Muscle of back (tissue), 11 donors: Measurements from ENCODE around the gene CBFB. TPM values are rescaled to one million over a fixed set of nuclear protein-coding genes. Genes with fewer than 3 reads are reported as not detected.
A peak's percentile ranks its signal among the peaks of the same experiment; 100 is the strongest.

Source experiments
- DNase-seq, 3 donors: peaks; one replicate each; pipeline versions ENCODE4 v3.0.0 to v3.0.0-alpha.2; 2013
- polyA plus RNA-seq, 10 donors: library from polyadenylated mRNA; unstranded; fragments of 120-200 nt; gene quantifications; one replicate each; pipeline ENCODE4 v1.2.1, GENCODE V29; 2013; ENCODE audit not compliant: insufficient read length in 10 of 10

The CBFB gene
- polyA plus RNA-seq, 10 donors: 36.8 to 59.8 (median 40.7) TPM

DNA sequence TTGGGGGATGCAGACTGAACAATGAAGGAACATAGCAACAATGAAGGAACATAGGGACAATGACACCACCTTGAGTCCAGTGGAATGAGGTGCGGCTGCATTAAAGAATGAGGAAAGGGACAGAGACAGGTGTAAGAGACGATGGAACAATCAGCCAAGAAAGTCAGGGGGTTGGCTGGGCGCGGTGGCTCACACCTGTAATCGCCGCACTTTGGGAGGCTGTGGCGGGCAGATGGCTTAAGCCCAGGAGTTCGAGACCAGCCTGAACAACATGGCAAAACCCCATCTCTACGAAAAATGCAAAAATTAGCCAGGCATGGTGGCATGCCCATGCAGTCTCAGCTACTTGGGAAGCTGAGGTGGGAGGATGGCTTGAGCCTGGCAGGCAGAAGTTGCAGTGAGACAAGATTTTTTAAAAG, 13.6 kb upstream of the CBFB start:
- no peak for DNase-seq

DNA sequence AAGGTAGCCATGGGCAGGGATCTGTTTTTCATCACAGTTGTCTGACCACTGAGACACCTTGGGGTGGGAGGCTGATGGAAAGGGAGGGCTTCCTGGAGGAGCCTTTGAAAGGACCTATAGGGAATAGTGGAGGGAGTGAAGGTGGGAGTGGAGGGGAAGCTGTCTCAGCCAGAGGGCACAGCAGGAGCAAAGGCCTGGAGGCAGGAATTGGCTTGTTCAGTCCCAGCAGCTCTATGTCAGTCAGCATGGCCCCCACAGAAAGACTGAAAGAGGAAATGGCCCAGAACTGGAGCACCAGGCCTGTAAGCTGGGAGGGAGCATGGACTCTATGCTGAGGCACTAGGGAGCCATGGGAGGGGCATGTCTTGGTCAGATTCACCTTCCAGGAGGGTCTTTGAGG, 12.8 kb upstream of the CBFB start:
- no peak for DNase-seq

DNA sequence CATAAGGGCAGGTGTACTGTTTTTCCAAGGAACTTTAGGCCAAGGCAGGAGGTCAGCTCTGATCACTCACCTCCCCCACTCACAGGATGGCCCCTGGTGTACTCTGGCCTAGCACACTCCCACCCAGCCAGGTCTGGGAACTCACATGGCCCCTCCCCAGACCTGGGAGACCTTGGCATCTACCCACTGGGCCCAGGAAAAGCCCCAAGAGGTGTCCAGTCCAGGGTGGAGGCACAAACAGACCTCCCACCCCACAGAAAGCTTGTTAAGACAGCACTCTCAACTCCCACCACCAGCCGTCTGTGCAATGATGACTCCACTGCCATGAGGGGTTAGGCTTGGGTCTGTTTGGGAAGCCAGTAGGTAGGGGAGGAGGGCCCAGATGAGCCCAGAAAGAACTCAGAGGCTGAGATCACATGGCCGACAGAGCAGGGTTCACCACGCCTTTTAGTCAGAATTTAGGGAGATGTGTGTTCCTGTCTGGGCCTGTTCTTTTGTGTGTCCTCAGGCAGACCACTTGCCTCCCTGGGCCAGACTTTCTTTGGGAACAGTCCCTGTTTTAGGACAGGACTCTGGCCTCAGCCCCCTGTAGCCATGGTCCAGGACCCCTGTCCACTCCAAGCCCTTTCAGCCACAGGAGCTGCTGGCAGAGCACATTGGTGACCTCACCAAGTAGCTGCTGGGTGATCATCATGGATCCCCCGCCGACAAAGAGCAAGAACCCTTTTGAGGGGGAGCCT, 12.1 kb upstream of the CBFB start:
- DNase-seq: no peak

DNA sequence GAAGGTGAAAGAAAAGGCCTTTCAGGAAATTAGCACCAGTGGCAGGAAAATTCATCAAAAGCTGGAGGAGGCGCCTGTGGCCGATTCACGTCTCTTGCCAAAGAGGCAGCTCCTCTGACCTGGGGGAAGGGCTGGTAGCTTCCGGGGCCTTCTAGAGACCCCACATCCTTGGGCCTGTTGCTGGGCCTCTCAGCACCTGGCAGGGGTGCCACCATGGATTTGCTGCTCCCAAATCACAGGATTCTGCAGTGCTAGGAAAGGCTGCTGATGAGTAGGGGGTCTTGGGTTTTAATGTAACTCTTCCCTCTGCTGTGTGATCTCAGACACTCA, 11.6 kb upstream of the CBFB start:
- DNase-seq: no peak

DNA sequence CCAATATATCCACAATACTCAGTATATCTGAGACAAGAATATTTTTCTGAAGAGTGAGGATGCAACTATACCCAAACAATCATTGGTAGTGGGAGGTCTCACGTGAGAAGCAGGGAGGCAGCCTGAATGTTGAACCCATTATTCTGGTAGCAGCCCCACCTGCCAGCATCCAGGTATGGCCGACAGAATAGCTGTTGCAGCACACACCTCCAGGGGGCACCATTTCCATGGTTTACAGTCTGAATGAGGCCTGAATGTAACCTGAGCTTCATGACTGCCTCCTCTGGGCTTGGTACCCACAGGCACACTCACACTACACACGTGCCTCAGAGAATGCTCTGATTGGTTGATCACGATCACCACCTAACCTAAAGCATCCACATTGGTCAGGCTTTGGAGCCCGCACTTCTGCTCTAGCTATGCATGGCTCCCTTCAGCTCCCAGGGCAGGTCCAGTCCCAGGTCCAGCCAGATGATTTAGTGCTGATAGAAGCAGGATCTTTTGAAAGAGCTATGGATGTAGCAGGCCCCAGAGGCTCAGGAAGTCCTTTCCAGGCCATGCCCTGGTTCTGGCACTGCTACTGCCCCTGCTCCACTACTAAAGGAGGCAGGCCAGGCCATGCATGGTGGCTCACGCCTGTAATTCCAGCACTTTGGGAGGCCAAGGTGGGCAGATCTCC, 11.0 kb upstream of the CBFB start:
- peak; percentile 58 to 79 (median 74) for DNase-seq

DNA sequence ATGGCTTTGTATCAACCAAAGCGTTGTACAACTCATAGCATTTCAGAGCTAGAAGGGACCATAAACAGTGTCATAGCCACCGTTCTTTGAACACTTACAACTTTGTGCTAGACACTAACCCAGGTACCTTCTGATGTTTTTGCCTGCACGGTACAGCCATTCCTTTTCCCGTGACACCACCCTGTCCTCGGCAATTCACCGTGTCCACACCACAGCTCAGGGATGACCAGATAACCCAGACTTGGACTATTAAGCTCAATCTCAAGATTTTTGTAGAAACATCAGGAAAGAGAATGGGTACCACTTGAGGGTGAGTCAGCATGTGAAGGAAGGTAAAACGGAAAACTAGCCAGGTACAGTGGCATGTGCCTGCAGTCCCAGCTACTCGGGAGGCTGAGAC, 9.8 kb upstream of the CBFB start:
- DNase-seq: no peak

DNA sequence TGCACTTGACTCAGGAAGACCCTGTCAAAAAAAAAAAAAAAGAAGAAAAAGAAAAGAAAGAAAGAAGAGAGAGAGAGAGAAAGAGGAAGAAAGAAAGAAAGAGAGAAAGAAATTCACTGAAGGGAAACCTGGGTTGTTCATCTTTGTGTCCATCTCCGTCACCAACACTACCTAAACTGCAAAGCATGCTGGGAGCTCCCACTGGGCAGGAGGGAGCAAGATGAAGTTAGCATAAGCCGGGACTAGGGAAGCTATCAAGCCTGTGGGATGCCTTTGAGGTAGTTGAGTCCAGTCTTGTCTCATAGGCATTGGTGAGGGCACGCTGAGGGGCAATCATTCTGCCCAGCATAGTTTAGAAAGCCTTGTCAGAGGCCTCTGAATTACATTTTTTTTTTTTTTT, 7.6 kb upstream of the CBFB start:
- DNase-seq: no peak

DNA sequence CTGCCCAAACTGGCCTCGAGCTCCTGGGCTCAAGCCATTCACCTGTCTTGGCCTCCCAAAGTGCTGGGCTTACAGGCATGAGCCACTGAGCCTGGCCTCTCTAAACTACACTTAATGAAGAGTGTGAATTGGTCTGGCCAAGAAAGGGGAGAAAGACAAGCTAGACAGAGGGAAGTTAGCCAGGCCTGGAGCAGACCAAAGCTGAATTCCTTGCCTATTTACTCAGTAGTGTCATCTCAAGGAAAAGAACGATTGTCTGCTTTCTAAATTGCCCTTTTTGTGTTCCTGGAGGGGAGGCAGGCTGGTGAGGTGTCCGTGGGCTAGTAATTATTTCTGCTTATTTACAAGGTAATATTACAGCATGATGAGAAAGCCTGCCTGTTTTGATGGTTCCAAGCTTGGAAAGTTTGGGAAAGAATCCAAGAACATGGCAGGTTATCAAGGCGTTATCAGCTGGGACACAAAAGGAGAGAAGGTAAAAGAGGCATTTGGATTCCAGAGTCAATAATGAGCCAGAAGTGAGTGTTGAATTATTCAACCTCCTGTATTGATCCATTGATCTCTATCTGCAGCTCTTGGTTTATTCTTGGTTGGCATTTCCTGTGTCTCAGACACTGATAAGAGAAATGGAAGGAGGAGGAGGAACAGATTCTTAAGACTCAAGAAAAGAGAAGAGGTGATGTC, 6.3 kb upstream of the CBFB start:
- DNase-seq: no peak

DNA sequence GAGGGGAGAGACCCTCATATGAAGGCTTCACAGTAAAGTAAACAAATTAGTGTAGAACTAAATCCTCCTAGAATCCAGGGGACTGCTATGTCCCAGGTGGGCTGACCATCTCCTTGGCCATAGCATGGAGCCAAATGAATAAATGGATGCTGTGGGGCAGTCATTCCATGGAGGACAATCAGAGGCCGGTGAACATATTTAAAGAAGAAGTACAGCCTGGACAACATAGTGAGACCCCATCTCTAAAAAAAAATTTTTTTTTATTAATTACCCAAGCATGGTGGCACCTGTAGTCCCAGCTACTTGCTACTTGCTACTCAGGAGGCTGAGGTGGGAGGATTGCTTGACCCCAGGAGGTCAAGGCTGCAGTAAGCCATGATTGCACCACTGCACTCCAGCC, 5.3 kb upstream of the CBFB start:
- no peak for DNase-seq

DNA sequence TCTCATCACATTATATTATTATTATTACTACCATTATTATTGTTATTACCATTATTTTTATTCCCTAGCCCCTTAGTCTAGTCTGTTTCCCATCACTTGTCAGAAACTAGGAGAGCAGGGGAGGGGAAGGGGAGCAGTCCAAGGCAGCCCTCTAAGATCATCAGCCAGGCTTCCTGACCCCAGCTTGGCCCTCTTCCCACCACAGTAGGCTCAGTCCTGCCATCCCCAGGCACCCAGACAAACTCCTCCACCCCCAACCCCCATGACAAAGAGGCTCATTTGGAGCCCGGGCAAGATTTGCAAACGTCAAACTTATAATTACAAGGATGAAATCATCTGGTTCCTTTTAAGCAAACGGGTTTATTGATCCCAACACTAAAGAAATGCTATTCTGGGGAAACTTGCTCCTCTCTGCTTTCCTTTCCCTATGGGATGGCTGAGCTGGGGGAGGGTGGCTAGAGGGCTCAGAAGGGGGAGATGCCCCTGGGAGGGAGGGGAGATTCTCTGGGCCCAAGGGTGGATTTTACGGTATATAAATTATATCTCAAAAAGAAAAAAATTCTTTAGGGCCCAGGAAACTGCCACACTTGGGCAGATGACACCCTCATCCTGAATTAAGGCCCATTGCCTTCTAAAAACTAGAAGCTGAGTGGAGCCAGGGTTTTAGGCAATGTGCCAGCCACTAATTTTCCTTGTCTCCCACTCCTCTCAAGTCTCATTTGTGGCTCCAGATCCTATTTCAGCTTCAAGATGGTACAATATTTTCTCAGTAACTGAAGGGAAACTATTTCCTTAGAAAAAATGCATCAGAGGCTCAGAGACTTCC, 4.4 kb upstream of the CBFB start:
- DNase-seq: no peak

DNA sequence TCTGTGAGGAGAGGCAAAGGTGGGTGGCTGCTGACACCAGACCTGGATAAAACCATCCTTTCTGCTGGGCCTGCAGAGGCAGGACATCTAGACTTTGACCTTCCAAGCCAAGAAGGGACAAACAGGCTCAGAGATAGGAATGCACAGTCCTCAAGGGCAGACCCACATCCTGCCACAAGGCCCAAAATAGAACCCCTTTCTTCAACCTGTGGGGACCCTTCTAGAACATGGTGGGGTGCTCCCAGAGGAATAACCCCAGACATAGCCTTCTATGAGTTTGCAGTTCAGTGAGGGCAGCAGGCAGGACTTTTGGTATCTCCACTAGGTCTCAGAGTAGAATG, 3.8 kb upstream of the CBFB start:
- DNase-seq: no peak

DNA sequence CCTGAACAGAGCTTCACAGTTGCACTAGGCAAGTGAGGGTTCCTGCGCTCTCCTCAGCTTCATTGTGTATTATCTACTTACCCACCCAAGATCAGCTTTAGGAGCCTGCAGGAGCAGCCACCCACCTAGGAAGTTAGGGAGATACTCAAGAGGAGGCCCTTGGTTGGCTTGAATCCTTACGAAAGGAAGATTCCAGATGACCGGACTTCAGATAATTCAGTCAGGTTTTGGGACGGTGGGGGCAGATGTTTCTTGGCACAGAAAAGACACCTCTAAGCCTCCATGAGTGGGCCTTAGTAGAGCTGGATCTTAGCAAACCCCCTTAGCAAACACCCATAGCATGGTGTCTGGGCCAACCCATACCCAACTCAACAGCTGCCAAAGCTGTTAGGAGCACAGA, 2.4 kb upstream of the CBFB start:
- no peak for DNase-seq

DNA sequence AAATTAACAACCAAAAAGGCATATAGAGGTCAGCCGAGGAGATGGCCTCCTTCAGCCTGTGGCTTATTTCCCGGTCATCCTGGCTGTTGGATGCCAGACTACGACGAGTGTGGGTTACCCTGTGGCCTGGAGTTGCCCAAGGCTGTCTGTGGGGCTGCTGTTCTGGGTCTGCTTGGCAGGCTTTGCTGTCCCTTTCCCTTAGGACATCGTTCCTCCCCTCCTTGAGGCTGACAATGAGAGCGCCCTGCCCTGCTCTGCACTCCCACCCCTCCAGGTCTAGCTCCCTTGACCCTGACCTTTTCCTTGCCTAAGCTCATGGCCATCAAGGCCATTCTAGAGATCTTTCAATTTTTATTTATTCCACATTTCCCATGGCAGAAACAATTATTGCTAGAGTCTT, 1.9 kb upstream of the CBFB start:
- no peak for DNase-seq

DNA sequence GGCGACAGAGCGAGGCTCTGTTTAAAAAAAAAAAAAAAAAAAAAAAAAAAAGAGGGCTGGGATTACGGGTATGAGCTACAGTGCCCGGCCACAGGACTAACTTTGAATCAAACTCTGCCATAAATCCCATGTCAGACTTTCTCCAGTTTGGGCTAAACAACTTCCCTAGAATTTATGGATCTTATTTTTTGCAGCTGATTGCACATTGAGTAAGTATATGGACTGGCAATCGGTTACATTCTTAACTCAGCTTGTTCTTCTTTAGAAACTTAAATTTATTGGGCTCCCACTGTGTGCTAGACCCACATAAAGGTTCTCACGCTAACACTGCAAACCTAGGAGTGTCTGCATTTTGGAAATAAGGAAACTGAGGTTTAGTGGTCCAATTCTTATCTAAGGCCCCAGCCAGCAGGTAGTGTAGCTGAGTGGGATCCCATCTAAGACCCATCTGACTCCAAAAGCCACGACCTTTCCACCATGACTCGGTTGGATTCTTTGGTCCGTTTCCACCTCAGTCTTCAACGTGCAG, 718 bp upstream of the CBFB start:
- DNase-seq: no peak

DNA sequence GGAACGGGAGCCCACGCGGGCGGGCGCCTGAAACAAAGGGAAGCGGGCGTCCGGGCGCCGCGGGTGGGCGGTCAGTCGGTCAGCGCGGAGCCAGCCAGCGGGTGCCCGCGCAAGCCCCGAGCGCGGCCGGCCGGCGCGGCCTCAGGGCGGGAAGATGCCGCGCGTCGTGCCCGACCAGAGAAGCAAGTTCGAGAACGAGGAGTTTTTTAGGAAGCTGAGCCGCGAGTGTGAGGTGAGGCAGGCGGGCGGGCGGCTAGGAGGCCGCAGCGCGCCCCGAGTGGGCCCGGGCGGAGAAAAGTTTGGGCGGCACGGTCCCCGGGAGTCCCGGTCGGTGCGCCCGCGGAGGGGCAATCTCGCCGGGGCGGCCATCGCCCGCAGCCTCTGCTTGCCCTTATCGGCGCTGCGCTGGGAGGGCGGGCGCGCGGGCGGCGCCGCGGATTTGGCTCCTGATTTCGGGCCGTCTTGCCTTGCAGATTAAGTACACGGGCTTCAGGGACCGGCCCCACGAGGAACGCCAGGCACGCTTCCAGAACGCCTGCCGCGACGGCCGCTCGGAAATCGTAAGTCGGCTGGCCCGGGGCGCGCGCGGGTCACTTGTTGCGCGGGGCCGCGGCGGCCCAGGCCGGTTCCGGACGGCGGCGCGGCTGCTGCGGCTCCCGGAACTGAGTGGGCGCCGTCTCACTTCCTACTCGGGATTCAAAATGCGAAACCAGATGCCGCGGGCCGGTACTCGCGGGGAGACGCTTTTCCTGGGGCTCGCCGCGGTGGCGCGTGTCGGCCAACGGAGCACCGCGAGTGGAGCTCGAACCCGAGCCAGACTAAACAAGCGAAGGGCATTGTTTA, 526 bp downstream of the CBFB start:
- DNase-seq: peak; percentile 42 to 91 (median 68)

DNA sequence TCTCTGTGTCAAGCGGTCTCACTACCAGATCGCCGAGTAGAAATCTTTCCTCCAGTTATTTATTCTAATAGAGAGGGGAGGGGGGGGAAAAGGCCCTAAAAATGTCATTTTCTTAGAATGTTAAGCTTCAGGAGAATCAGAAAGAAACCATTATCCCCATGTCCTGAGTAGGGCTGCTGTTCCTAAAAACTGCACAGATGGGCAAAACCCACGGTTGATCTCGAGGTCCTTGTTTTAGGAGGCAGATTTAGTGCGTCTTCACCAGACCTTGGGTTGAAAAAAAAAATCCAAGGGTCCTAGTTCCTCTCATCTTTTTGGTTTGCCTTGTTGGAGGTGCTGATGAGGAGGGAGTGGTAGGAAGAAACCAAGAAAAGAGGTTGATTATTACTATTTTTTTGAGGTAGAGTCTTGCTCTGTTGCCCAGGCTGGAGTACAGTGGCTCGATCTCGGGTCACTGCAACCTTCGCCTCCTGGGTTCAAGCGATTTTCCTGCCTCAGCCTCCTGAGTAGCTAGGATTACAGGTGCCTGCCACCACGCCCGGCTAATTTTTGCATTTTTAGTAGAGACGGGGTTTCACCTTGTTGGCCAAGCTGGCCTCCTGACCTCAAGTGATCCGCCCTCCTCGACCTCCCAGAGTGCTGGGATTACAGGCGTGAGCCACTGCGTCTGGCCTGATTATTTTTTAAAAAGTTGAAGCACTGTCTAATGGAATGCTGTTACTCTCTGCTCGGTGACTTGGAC, 1.4 kb downstream of the CBFB start:
- DNase-seq: no peak

DNA sequence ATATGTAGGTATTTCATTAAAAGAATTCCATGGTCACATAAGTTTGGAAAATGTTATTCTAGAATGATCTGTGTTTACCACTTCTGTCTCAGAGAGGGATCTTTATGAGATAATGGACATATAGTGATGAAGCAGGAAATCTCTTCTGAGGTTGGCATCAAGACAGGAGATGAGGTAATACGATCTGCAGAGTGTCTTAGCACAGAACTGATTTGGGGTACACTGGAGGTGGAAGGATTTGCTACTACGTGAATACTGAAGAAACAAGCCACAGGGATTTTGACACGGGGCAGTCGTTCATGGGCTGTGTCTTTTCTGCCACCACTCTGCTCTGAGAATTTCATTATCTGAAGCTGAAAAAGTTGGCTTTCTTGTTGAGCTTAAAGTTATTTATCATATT, 5.5 kb downstream of the CBFB start:
- no peak for DNase-seq

DNA sequence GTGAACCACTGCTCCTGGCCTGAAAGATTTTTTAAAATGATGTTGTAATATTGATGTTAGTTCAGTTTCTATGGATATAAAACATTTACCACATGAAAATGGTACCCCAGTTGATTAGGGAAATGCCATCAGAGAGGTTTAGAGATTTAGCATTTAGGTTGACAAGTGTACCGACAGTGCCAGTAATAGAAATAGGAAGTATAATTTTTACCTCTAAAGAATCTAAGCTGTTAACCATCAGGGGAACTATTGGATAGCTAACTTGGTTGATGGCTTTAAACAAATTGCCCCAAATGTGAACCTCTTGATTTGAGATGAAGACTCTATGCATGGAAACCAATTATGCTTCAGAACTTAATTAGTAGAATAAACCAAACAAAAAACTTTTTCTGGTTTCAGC, 6.4 kb downstream of the CBFB start:
- DNase-seq: no peak

DNA sequence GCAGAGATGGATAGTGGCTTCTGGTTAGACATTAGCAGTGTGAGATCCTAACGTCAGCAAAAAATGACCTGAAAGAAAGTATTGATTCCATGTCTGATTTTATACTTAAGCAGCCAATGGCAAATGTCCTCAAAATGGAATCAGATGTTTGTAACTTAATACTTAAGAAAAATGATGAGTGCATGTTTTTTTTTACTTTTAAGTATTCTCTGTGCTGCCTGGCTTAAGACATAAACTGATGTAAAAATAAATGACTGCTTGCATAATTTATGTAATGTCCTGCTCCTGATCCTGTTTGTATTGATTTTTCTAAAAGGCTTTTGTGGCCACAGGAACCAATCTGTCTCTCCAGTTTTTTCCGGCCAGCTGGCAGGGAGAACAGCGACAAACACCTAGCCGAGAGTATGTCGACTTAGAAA, 7.4 kb downstream of the CBFB start:
- DNase-seq: no peak

DNA sequence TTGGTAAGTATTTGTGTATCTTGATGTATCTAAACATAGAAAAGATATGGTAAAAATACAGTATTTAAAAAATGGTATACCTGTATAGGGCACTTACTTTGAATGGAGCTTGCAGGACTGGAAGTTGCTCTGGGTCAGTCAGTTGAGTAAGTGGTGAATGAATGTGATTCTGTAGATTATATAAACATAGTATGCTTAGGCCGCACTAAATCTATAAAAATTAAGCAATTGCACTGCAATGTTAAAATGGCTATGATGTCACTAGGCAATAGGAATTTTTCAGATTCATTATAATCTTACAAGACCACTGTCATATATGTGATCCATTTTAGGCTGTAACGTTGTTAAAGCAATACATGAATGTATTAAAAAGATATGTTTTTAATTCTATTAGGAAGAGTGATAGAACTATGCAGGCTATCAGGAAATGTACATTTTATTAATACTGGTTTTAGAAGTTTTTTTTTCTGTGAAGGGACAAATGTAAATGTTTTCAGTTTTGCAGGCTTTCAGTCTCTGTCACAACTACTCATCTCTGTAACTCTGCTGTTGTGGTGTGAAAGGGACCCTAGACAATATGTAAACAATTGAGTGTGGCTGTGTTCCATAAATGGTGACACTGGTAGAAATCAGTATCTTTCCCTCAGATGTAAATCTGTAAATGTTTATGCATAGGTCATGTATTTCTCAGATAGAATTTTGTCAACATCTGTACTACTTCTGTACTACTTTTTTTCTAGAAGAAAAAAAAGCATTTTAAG, 10.5 kb downstream of the CBFB start:
- DNase-seq: no peak
